Neural cell (in vitro differentiated cells): ENCODE measurements around the gene UBE3D. TPM values are rescaled to one million over a fixed set of nuclear protein-coding genes. Genes with fewer than 3 reads are reported as not detected.

Experiments
- H2AFZ ChIP-seq: fragments of 200-600, 300-800 bp; sonication (generic), shearing (Covaris generic); 2 replicates; pipeline ENCODE4 v1.6.0; 2014; ENCODE audit warnings: low read depth, mild to moderate bottlenecking, antibody characterized with exemption, low read length, moderate library complexity
- H3F3A ChIP-seq: fragments of 200-600 bp; shearing (Covaris generic); 2 replicates; pipeline ENCODE4 v1.6.1; 2016; ENCODE audit warnings: mild to moderate bottlenecking, moderate library complexity, mixed read lengths, antibody characterized with exemption, low read length; ENCODE audit not compliant: insufficient read depth, poor library complexity, severe bottlenecking
- H3K27ac ChIP-seq: fragments of 200-600, 300-800 bp; sonication (generic), shearing (Covaris generic); 2 replicates; pipeline ENCODE4 v1.5.1; 2014; ENCODE audit warnings: mild to moderate bottlenecking, low read length, moderate library complexity
- H3K27me3 ChIP-seq: fragments of 300-800, 200-600 bp; sonication (generic), shearing (Covaris generic); 2 replicates; pipeline ENCODE4 v1.6.0; 2014; ENCODE audit warnings: mild to moderate bottlenecking, low read depth, low read length, moderate library complexity; ENCODE audit not compliant: insufficient read depth
- H3K36me3 ChIP-seq: fragments of 300-800, 200-600 bp; sonication (generic), shearing (Covaris generic); 2 replicates; pipeline ENCODE4 v1.5.1; 2014; ENCODE audit warnings: mild to moderate bottlenecking, antibody characterized with exemption, low read length, moderate library complexity; ENCODE audit not compliant: insufficient read depth
- H3K4me2 ChIP-seq: fragments of 300-800, 200-600 bp; sonication (generic), shearing (Covaris generic); 2 replicates; pipeline ENCODE4 v1.6.0; 2014; ENCODE audit warnings: mild to moderate bottlenecking, low read length
- H3K4me3 ChIP-seq: fragments of 300-800, 200-600 bp; sonication (generic), shearing (Covaris generic); 2 replicates; pipeline ENCODE4 v1.5.1; 2014; ENCODE audit warnings: mild to moderate bottlenecking, low read length, moderate library complexity
- H3K79me2 ChIP-seq: fragments of 200-600 bp; shearing (Covaris generic); replicated peaks from 2 replicates; pipeline ENCODE4 v1.6.0; 2014; ENCODE audit warnings: mild to moderate bottlenecking, low read length, moderate library complexity; ENCODE audit not compliant: insufficient read depth
- H3K9ac ChIP-seq: fragments of 300-800, 200-600 bp; sonication (generic), shearing (Covaris generic); 2 replicates; pipeline ENCODE4 v1.6.1; 2016; ENCODE audit warnings: mild to moderate bottlenecking, low read length, mixed read lengths
- H3K9me2 ChIP-seq: fragments of 200-600 bp; shearing (Covaris generic); 2 replicates; pipeline ENCODE4 v1.6.1; 2016; ENCODE audit warnings: mild to moderate bottlenecking, low read length, mixed read lengths; ENCODE audit not compliant: insufficient read depth
- H3K9me3 ChIP-seq: fragments of 200-600, 300-800 bp; sonication (generic), shearing (Covaris generic); 2 replicates; pipeline ENCODE4 v1.6.1; 2016; ENCODE audit warnings: mild to moderate bottlenecking, mixed run types, low read length, moderate library complexity, mixed read lengths
- H4K20me1 ChIP-seq: fragments of 200-600 bp; shearing (Covaris generic); 2 replicates; pipeline ENCODE4 v1.6.1; 2016; ENCODE audit warnings: mild to moderate bottlenecking, mixed run types; ENCODE audit not compliant: insufficient read depth
- CTCF ChIP-seq: fragments of 450-650 bp; IDR thresholded peaks from 2 replicates; pipeline ENCODE4 v1.5.1; 2014; ENCODE audit warnings: antibody characterized with exemption, mild to moderate bottlenecking, moderate library complexity; ENCODE audit not compliant: poor library complexity, severe bottlenecking
- EP300 ChIP-seq: fragments of 450-650 bp; conservative IDR thresholded peaks from 2 replicates; pipeline ENCODE4 v1.6.1; 2014; ENCODE audit warnings: antibody characterized with exemption, mild to moderate bottlenecking, moderate library complexity; ENCODE audit not compliant: poor library complexity, severe bottlenecking
- EZH2 ChIP-seq: fragments of 200-600, 300-800 bp; shearing (Covaris generic), sonication (generic); IDR thresholded peaks from 2 replicates; pipeline ENCODE4 v1.6.1; 2014; ENCODE audit warnings: antibody characterized with exemption, low read length, borderline replicate concordance, mild to moderate bottlenecking; ENCODE audit not compliant: insufficient read depth, poor library complexity, severe bottlenecking
- MXI1 ChIP-seq: fragments of 450-650 bp; conservative IDR thresholded peaks from 2 replicates; pipeline ENCODE4 v1.6.1; 2014; ENCODE audit warnings: antibody characterized with exemption, mild to moderate bottlenecking; ENCODE audit not compliant: poor library complexity, severe bottlenecking
- POLR2AphosphoS5 ChIP-seq: IDR thresholded peaks from 2 replicates; pipeline ENCODE4 v1.6.1; 2012
- RAD21 ChIP-seq: fragments of 450-650 bp; conservative IDR thresholded peaks from 2 replicates; pipeline ENCODE4 v1.6.1; 2014; ENCODE audit warnings: antibody characterized with exemption, mild to moderate bottlenecking, moderate library complexity
- REST ChIP-seq: IDR thresholded peaks from 2 replicates; pipeline ENCODE4 v1.6.1; 2012; ENCODE audit warnings: borderline replicate concordance
- SMC3 ChIP-seq: fragments of 450-650 bp; conservative IDR thresholded peaks from 2 replicates; pipeline ENCODE4 v1.6.1; 2014; ENCODE audit warnings: antibody characterized with exemption, mild to moderate bottlenecking, moderate library complexity; ENCODE audit not compliant: poor library complexity
- TAF1 ChIP-seq: IDR thresholded peaks from 2 replicates; pipeline ENCODE4 v1.6.1; 2012; ENCODE audit warnings: low read depth
- polyA plus RNA-seq: library from polyadenylated mRNA; depleted of rRNA; stranded (reverse); fragments of >200 nt; gene quantifications from 2 replicates; pipeline ENCODE4 v1.2.3, GENCODE V29; 2014

UBE3D gene
- polyA plus RNA-seq, 1 donor from 2014 or later, result 11.6 TPM

GRCh38 chr6:82979657-82980056 lies 86.0 kb downstream of the UBE3D start:
- Histone ChIP-seq H3K79me2 (no peaks in the 10 kb centered on the region), H3K4me2 (no peak overlapping the region), H3K9ac (no peak overlapping the region), H3K36me3 (no peaks in the 10 kb centered on the region), H3K27ac (no peak overlapping the region), H4K20me1 (no peaks in the 10 kb centered on the region), H3K9me2 (no peaks in the 10 kb centered on the region), H3K9me3 (no peaks in the 10 kb centered on the region), H2AFZ (no peak overlapping the region), H3F3A (no peaks in the 10 kb centered on the region), H3K4me3 (no peak overlapping the region), H3K27me3 (no peaks in the 10 kb centered on the region)
- TF ChIP-seq CTCF (no peak), POLR2AphosphoS5 (no peak), MXI1 (no peak), EP300 (no peak), EZH2 (no peak), REST (no peak), TAF1 (no peak), SMC3 (no peak), RAD21 (no peak)

GRCh38 chr6:82978362-82978945 lies 87.2 kb downstream of the UBE3D start:
- TF ChIP-seq EP300, result no peak
- no peak for TF ChIP-seq POLR2AphosphoS5
- no peak for TF ChIP-seq TAF1
- no peak for TF ChIP-seq RAD21
- TF ChIP-seq REST, result no peak
- no peak for TF ChIP-seq MXI1
- TF ChIP-seq SMC3, result no peak
- TF ChIP-seq EZH2, result no peak
- no peak for TF ChIP-seq CTCF
- Histone ChIP-seq H3K9me2 (no peaks in the 10 kb centered on the region), H3K27ac (no peak overlapping the region), H2AFZ (no peak overlapping the region), H3K4me2 (no peak overlapping the region), H3K36me3 (no peaks in the 10 kb centered on the region), H3K9me3 (no peaks in the 10 kb centered on the region), H3F3A (no peaks in the 10 kb centered on the region), H3K79me2 (no peaks in the 10 kb centered on the region), H3K4me3 (no peak overlapping the region), H4K20me1 (no peaks in the 10 kb centered on the region), H3K27me3 (no peaks in the 10 kb centered on the region), H3K9ac (no peak overlapping the region)
